Heart right ventricle (tissue), 16 donors: ENCODE results near the gene PLEKHH1. TPM values are rescaled to one million over a fixed set of nuclear protein-coding genes. Genes with fewer than 3 reads are reported as not detected.

Experiments used
- ATAC-seq, 8 donors: fragments of 200-7000 bp; cut with Tn5 transposase; one replicate each; pipeline ENCODE4 v1.9.1; 2020; ENCODE audit warnings: mild to moderate bottlenecking in 8 of 8, moderate library complexity in 8 of 8, moderate number of reproducible peaks in 1 of 8
- DNase-seq, 2 donors: peaks; one replicate each; pipeline ENCODE4 v3.0.0-alpha.2; 2020
- H3K27ac ChIP-seq, 10 donors: fragments of 200-600 bp; sonication (generic) in 2 of 10; one replicate each; pipeline versions ENCODE4 v1.5.0 to v1.8.0; 2020 to 2022; ENCODE audit warnings: mild to moderate bottlenecking in 3 of 10
- H3K27me3 ChIP-seq, 7 donors: fragments of 200-600 bp; one replicate each; pipeline ENCODE4 v1.8.0; 2021 to 2022; ENCODE audit warnings: mild to moderate bottlenecking in 2 of 7
- H3K36me3 ChIP-seq, 9 donors: fragments of 200-600 bp; sonication (generic) in 1 of 9; one replicate each; pipeline versions ENCODE4 v1.5.0 to v1.8.0; 2020 to 2022; ENCODE audit warnings: mild to moderate bottlenecking in 2 of 9
- H3K4me1 ChIP-seq, 9 donors: fragments of 200-600 bp; sonication (generic) in 1 of 9; one replicate each; pipeline versions ENCODE4 v1.5.0 to v1.8.0; 2020 to 2022; ENCODE audit warnings: mild to moderate bottlenecking in 4 of 9
- H3K4me3 ChIP-seq, 10 donors: fragments of 200-600 bp; sonication (generic) in 2 of 10; one replicate each; pipeline versions ENCODE4 v1.5.0 to v1.8.0; 2020 to 2022; ENCODE audit warnings: mild to moderate bottlenecking in 7 of 10, moderate library complexity in 2 of 10
- H3K9me3 ChIP-seq, 11 donors: fragments of 200-600 bp in 10 of 11; sonication (generic) in 2 of 11; one replicate each; pipeline versions ENCODE4 v1.5.0 to v1.8.0; 2013 to 2022; ENCODE audit warnings: mild to moderate bottlenecking in 2 of 11, control low read depth in 1 of 11, moderate library complexity in 1 of 11
- WGBS, 2 donors: extraction: QIAGEN DNeasy Blood & Tissue Kit; methylation state at CpG; one replicate each; pipeline ENCODE4 v1.1.7; 2013; ENCODE audit warnings: inconsistent platforms in 1 of 2; 5-methylcytosine and 5-hydroxymethylcytosine counted together
- intact Hi-C, 10 donors: fragments of 100-400 bp; cut with DNase I; formaldehyde crosslinking; loops; one replicate each; pipeline versions ENCODE4 v1.11.1 to v1.14.2; 2022
- polyA plus RNA-seq, 2 donors: library from polyadenylated mRNA; stranded (reverse); fragments of 200-250 nt; gene quantifications; one replicate each; pipeline ENCODE4 v1.2.3, GENCODE V29; 2013
- total RNA-seq, 10 donors: library from RNA; stranded (reverse); fragmentation: NEBNext Ultra II Directional in 3 of 10; extraction: Animal tissue kit (Norgen Biotek cat#: 25700) in 3 of 10; gene quantifications; one replicate each; pipeline versions ENCODE4 v1.2.1 to v1.2.4, GENCODE V29; 2021 to 2023
- TF ChIP-seq, protein P1 (sequence below), 9 donors: fragments of 200-600 bp; sonication (generic) in 2 of 9; IDR thresholded peaks; one replicate each; pipeline versions ENCODE4 v1.5.0 to v1.8.0; 2021 to 2022; ENCODE audit warnings: antibody characterized with exemption in 9 of 9, mild to moderate bottlenecking in 5 of 9, moderate library complexity in 1 of 9
- donor health status: Arrhythmogenic right ventricular cardiomyopathy.
- donor health status: ischemic (EF 13 %, LVEDD 7.1; RV severe dilation, severe dysfunction).
- donor health status: healthy with polysubstance abuse.
- donor health status: DM: no; HTN: yes; CAD: no.
- donor health status: DM: no; HTN: no; CAD: no.
- donor health status: ischemic (EF 25% LVEDD 6.9; RV normal size, moderate dysfunction).
- donor health status: ischemic (EF 25% LVEDD 5.7; RV mildly dilated, moderate dysfunction).
- donor health status: healthy.
- donor health status: DM: yes; HTN: yes; CAD: no.
- donor health status: Ischemic cardiomyopathy.
- donor health status: ischemic (EF 35%, LVEDD 5.7; RV mildly dilated, moderate dysfunction).
- donor health status: nonischemic (EF 11% LVEDD 7.7; RV severe dilation, severe dysfunction).
- donor health status: DM: yes; HTN: yes; CAD: no.
- donor health status: PGD.
- donor health status: ischemic (EF 29% LVEDD 5.4; RV normal size, mild dysfunction).
- donor health status: nonischemic (EF 23%, LVEDD 6.1; RV moderate dilation, normal function).

Gene PLEKHH1
- total and polyA plus RNA-seq, 12 donors = 1.7 to 14.8 (median 3.7) TPM

DNA sequence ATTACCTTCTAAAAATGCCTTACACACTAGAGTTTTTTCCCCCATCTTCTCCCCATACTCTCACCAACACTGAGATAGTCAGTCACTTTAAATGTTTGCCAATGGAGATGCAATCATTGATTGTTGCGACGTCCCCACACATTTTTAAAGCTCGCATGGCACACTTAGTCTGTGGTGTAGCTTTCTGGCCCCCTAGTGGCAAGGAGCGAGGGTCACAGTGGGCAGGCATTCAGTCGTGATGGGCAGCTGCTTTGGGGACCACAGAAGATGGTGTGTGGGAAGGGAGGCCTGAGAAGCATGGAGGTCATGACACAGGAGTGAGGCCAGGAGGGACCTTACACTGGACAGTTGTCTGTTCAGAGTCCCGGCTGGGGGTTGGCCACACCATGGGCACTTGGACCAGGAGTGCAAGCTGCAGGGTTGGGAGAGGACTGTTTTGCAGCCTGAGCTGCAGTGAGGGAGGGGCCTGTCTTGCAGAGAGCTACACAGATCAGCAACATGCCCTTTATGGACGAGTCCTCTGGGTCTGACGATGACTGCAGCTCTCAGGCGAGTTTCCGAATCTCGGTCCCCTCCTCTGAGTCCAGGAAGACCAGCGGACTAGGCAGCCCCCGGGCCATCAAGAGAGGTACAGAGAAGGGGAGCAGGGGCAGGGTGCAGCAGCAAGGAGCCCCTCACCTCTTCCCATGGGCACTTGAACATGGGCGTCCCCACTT is 38.3 kb downstream of the PLEKHH1 start:
- Histone ChIP-seq H3K4me1 (no peaks in the 10 kb centered on the region), H3K9me3 (no peaks in the 10 kb centered on the region), H3K4me3 (no peak overlapping the region), H3K36me3 (no peaks in the 10 kb centered on the region), H3K27ac (no peak overlapping the region), H3K27me3 (no peaks in the 10 kb centered on the region)
- TF ChIP-seq, protein P1, sequence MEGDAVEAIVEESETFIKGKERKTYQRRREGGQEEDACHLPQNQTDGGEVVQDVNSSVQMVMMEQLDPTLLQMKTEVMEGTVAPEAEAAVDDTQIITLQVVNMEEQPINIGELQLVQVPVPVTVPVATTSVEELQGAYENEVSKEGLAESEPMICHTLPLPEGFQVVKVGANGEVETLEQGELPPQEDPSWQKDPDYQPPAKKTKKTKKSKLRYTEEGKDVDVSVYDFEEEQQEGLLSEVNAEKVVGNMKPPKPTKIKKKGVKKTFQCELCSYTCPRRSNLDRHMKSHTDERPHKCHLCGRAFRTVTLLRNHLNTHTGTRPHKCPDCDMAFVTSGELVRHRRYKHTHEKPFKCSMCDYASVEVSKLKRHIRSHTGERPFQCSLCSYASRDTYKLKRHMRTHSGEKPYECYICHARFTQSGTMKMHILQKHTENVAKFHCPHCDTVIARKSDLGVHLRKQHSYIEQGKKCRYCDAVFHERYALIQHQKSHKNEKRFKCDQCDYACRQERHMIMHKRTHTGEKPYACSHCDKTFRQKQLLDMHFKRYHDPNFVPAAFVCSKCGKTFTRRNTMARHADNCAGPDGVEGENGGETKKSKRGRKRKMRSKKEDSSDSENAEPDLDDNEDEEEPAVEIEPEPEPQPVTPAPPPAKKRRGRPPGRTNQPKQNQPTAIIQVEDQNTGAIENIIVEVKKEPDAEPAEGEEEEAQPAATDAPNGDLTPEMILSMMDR (IDR thresholded peaks at IDR 0.05) = peak; percentile 63 to 84 (median 83)
- intact Hi-C loops = loop anchor here in 9 of 10 donors (1.0 to 10.0 kb wide), 7 partner anchors 44 to 145 kb away; no protein-coding TSS in a partner anchor
- peak; percentile 57 to 64 for DNase-seq
- peak; percentile 70 to 86 (median 76) for ATAC-seq
- 46 to 48% methylated on average over 13 to 14 of the region's 14 CpGs for WGBS, 2 donors

DNA sequence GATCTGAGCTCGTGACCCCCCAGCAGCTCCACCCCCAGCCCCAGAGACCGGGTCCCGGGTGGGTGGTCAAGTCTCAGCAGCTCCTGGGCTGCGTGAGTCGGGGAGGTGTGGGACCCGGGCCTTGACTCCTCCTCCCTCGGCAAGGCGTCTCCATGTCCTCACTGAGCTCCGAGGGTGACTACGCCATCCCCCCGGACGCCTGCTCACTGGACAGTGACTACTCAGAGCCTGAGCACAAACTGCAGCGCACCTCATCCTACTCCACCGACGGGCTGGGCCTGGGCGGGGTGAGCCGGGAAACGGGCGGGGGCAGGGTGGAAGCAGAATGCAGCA is 38.9 kb downstream of the PLEKHH1 start:
- H3K4me1 ChIP-seq = no peaks in the 10 kb centered on the region
- no peak overlapping the region for H3K27ac ChIP-seq

DNA sequence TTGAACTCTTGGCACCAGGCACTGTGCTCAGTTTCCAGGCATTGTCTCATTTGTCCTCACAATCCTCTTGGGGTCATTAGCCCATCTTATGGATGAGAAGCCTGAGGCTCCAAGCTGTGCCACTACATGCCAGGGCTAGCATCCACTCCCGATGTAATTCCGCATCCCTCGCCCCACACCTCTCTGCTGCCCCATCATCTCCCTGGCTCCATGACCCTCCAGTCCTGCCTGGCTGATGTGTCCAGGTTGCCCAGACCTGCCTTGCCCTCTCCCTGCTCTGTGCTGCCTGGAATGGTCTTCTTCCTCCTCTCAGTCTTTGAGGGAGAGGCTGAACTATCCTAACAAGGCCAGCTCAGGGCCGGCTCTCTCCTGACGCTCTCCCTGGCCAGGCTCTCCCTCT is 39.5 kb downstream of the PLEKHH1 start:
- Histone ChIP-seq H3K9me3 (no peaks in the 10 kb centered on the region), H3K4me3 (no peak overlapping the region), H3K27ac (no peak overlapping the region), H3K4me1 (no peaks in the 10 kb centered on the region), H3K27me3 (no peaks in the 10 kb centered on the region), H3K36me3 (no peaks in the 10 kb centered on the region)
- WGBS, 2 donors = 91 to 95% methylated on average over 5 of the region's 5 CpGs
- TF ChIP-seq, protein P1 (IDR thresholded peaks at IDR 0.05) = no peak
- DNase-seq (no peak), ATAC-seq (no peak)
- intact Hi-C loops = loop anchor here in 3 of 10 donors (5.0 to 10.0 kb wide), 3 partner anchors 45 to 145 kb away; no protein-coding TSS in a partner anchor

More for the DNA sequence above, 38.9 kb downstream of the PLEKHH1 start:
- no peaks in the 10 kb centered on the region for H3K36me3 ChIP-seq
- TF ChIP-seq, protein P1 (IDR thresholded peaks at IDR 0.05) = no peak
- 87% methylated on average over 19 of the region's 19 CpGs for WGBS, 2 donors
- intact Hi-C loops = loop anchor here in 9 of 10 donors (1.0 to 10.0 kb wide), 7 partner anchors 45 to 145 kb away; no protein-coding TSS in a partner anchor
- peak in 5 of 8 donors; percentile 8 to 45 (median 14) for ATAC-seq
- no peaks in the 10 kb centered on the region for H3K9me3 ChIP-seq
- no peak for DNase-seq
- H3K27me3 ChIP-seq = no peaks in the 10 kb centered on the region
- no peak overlapping the region for H3K4me3 ChIP-seq

DNA sequence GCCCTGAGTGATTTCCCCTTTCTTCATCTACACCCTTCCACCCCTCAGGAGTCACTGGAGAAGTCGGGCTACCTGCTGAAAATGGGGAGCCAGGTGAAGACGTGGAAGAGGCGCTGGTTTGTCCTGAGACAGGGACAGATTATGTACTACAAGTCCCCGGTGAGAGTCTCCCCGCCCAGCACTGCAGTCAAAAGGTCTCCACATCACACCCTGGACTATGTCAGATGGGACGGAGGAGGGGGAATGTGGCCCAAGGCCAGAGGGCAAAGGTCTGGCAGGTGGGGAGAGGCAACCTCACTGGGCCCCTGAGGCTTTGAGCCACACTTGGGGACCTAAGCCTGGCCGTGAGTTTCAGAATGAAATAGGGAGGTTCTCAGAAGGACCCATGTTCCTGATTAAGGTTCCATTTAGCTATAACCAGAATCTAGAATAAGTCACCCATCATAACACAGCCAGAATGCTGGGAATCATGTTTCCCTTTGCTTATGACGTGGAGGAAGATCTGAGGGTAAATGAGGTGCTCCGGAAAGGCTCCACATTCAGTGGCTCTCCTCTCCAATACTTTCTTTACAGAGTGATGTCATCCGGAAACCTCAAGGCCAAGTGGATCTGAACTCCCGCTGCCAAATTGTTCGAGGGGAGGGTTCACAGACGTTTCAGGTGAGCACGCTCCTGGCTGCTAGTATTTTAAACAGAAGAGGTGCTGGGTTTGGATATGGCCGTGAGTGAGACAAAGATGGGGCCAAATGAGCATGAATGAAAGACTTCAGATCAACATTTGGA is 40.3 kb downstream of the PLEKHH1 start:
- no peak for ATAC-seq
- TF ChIP-seq, protein P1 (IDR thresholded peaks at IDR 0.05) = no peak
- H3K36me3 ChIP-seq = peaks cover 0 to 3% (median 0%) of the 10 kb centered on the region in 9 donors
- no peak overlapping the region for H3K27ac ChIP-seq
- no peak overlapping the region for H3K4me3 ChIP-seq
- H3K9me3 ChIP-seq = no peaks in the 10 kb centered on the region
- intact Hi-C loops = loop anchor here in 3 of 10 donors (5.0 to 10.0 kb wide), 3 partner anchors 46 to 146 kb away; no protein-coding TSS in a partner anchor
- H3K4me1 ChIP-seq = no peaks in the 10 kb centered on the region
- 83 to 87% methylated on average over 15 of the region's 15 CpGs for WGBS, 2 donors
- H3K27me3 ChIP-seq = no peaks in the 10 kb centered on the region
- DNase-seq = no peak
